Panc1 (cell line): ENCODE results near the gene GAB3.

ENCODE experiments used
- CTCF ChIP-seq: fragments of 450-650 bp; IDR thresholded peaks from 2 replicates; pipeline ENCODE4 v1.5.1; 2017; ENCODE audit warnings: mild to moderate bottlenecking
- POLR2AphosphoS5 ChIP-seq: IDR thresholded peaks from 2 replicates; pipeline ENCODE4 v1.6.1; 2012; ENCODE audit warnings: mild to moderate bottlenecking, low read depth, low read length, moderate library complexity
- TCF7L2 ChIP-seq: IDR thresholded peaks from 2 replicates; pipeline ENCODE4 v1.6.1; 2011; ENCODE audit warnings: mild to moderate bottlenecking, low read depth, low read length, inconsistent platforms
- TF ChIP-seq, protein P1 (sequence below), 2 experiments: IDR thresholded peaks; 2 replicates each; pipeline ENCODE4 v1.6.1; 2011 to 2012; ENCODE audit warnings: low read depth in 2 of 2, control low read depth in 1 of 2, low read length in 1 of 2, mild to moderate bottlenecking in 1 of 2, moderate library complexity in 1 of 2; ENCODE audit not compliant: insufficient read depth in 1 of 2

- TF ChIP-seq CTCF = no peak
- no peak for TF ChIP-seq POLR2AphosphoS5
- TF ChIP-seq, protein P1, sequence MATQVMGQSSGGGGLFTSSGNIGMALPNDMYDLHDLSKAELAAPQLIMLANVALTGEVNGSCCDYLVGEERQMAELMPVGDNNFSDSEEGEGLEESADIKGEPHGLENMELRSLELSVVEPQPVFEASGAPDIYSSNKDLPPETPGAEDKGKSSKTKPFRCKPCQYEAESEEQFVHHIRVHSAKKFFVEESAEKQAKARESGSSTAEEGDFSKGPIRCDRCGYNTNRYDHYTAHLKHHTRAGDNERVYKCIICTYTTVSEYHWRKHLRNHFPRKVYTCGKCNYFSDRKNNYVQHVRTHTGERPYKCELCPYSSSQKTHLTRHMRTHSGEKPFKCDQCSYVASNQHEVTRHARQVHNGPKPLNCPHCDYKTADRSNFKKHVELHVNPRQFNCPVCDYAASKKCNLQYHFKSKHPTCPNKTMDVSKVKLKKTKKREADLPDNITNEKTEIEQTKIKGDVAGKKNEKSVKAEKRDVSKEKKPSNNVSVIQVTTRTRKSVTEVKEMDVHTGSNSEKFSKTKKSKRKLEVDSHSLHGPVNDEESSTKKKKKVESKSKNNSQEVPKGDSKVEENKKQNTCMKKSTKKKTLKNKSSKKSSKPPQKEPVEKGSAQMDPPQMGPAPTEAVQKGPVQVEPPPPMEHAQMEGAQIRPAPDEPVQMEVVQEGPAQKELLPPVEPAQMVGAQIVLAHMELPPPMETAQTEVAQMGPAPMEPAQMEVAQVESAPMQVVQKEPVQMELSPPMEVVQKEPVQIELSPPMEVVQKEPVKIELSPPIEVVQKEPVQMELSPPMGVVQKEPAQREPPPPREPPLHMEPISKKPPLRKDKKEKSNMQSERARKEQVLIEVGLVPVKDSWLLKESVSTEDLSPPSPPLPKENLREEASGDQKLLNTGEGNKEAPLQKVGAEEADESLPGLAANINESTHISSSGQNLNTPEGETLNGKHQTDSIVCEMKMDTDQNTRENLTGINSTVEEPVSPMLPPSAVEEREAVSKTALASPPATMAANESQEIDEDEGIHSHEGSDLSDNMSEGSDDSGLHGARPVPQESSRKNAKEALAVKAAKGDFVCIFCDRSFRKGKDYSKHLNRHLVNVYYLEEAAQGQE (IDR thresholded peaks at IDR 0.05; ENCODE audit: insufficient read depth in 1 of 2, low read depth in 2 of 2, low read length in 1 of 2) = no peak
- no peak for TF ChIP-seq TCF7L2
Measured at GRCh38 chrX:154727871-154728270, 23.0 kb downstream of the GAB3 start.
